IMR-90 (cell line): ENCODE data around the gene CEACAM3.

Experiments
- BHLHE40 ChIP-seq: fragments of 150-350 bp; IDR thresholded peaks from 2 replicates; pipeline ENCODE4 v1.6.1; 2016; ENCODE audit warnings: mild to moderate bottlenecking, low read depth, low read length
- CHD1 ChIP-seq: IDR thresholded peaks from 2 replicates; pipeline ENCODE4 v1.6.1; 2012; ENCODE audit warnings: low read depth, low read length, improper control_type of control experiment
- CTCF ChIP-seq: conservative IDR thresholded peaks from 2 replicates; pipeline ENCODE4 v1.5.1; 2012; ENCODE audit warnings: mild to moderate bottlenecking, low read depth, low read length, improper control_type of control experiment
- POLR2A ChIP-seq: IDR thresholded peaks from 2 replicates; pipeline ENCODE4 v1.6.1; 2012; ENCODE audit warnings: mild to moderate bottlenecking, low read depth, low read length
- RFX5 ChIP-seq: IDR thresholded peaks from 2 replicates; pipeline ENCODE4 v1.8.0; 2012; ENCODE audit warnings: low read depth, mild to moderate bottlenecking, low read length, moderate library complexity
- SMC3 ChIP-seq: fragments of 150-350 bp; IDR thresholded peaks from 2 replicates; pipeline ENCODE4 v1.6.1; 2016; ENCODE audit warnings: low read depth, mild to moderate bottlenecking, antibody characterized with exemption, low read length, moderate library complexity

- TF ChIP-seq CTCF (no peak), CHD1 (no peak), SMC3 (no peak), POLR2A (no peak), RFX5 (no peak), BHLHE40 (no peak)
Observed at GRCh38 chr19:41808663-41809566, 12.5 kb downstream of the CEACAM3 start.
